Measurements from ENCODE around the gene KLF12. TPM values are rescaled to one million over a fixed set of nuclear protein-coding genes. Genes with fewer than 3 reads are reported as not detected.

Gene KLF12
- total RNA-seq, 1 experiment from 2014 or later: 14.0 TPM

- Mint-ChIP-seq H3K9me3 (ENCODE audit: unreplicated experiment) (no peaks in the 10 kb centered on the region), H3K36me3 (ENCODE audit: insufficient read depth, unreplicated experiment) (no peaks in the 10 kb centered on the region), H3K27ac (ENCODE audit: unreplicated experiment) (no peak overlapping the region), H3K27me3 (ENCODE audit: insufficient read depth, unreplicated experiment) (no peaks in the 10 kb centered on the region), H3K4me1 (ENCODE audit: low read depth, unreplicated experiment) (no peaks in the 10 kb centered on the region), H3K4me3 (ENCODE audit: unreplicated experiment) (no peak overlapping the region)
- ChIA-PET POLR2A (no interaction called here), CTCF (no interaction called here)
- intact Hi-C loops (cut with micrococcal nuclease; ENCODE audit: unreplicated experiment): no loop called here
- Histone ChIP-seq H3K4me1 (no peaks in the 10 kb centered on the region; the same call in 1 of the 2 replicates), H3K4me3 (ENCODE audit: low read depth, low read length) (no peak overlapping the region), H3K9me3 (no peaks in the 10 kb centered on the region), H3K36me3 (ENCODE audit: control insufficient read depth, insufficient read depth, low read length) (no peaks in the 10 kb centered on the region), H3K27me3 (replicated peaks; ENCODE audit: control insufficient read depth, insufficient read depth, low read length) (no peaks in the 10 kb centered on the region)
- no TSS peak for BruUV-seq (replicated peaks)
- no peak for TF ChIP-seq CTCF (IDR thresholded peaks at IDR 0.05; ENCODE audit: insufficient read depth in 1 of 2, low read depth in 1 of 2, low read length in 1 of 2, severe bottlenecking in 1 of 2, unreplicated experiment in 1 of 2)
- DNase-seq: no peak
Observed at GRCh38 chr13:74092711-74093110, 41.5 kb downstream of the KLF12 start.

- Mint-ChIP-seq H3K27me3 (ENCODE audit: insufficient read depth, unreplicated experiment) (no peaks in the 10 kb centered on the region), H3K4me3 (ENCODE audit: unreplicated experiment) (no peak overlapping the region), H3K9me3 (ENCODE audit: unreplicated experiment) (no peaks in the 10 kb centered on the region), H3K4me1 (ENCODE audit: low read depth, unreplicated experiment) (no peaks in the 10 kb centered on the region), H3K27ac (ENCODE audit: unreplicated experiment) (no peak overlapping the region), H3K36me3 (ENCODE audit: insufficient read depth, unreplicated experiment) (no peaks in the 10 kb centered on the region)
- no peaks in the 10 kb centered on the region for H3K27me3 ChIP-seq (replicated peaks; ENCODE audit: control insufficient read depth, insufficient read depth, low read length)
- no peak for DNase-seq
- no peak overlapping the region for H3K4me3 ChIP-seq (ENCODE audit: low read depth, low read length)
- H3K9me3 ChIP-seq: no peaks in the 10 kb centered on the region
- TF ChIP-seq CTCF (IDR thresholded peaks at IDR 0.05; ENCODE audit: insufficient read depth in 1 of 2, low read depth in 1 of 2, low read length in 1 of 2, severe bottlenecking in 1 of 2, unreplicated experiment in 1 of 2): no peak
- ChIA-PET CTCF (no interaction called here), POLR2A (no interaction called here)
- H3K36me3 ChIP-seq (ENCODE audit: control insufficient read depth, insufficient read depth, low read length): no peaks in the 10 kb centered on the region
- H3K4me1 ChIP-seq: no peaks in the 10 kb centered on the region
- intact Hi-C loops (cut with micrococcal nuclease; ENCODE audit: unreplicated experiment): no loop called here
- BruUV-seq (replicated peaks): no TSS peak
Observed at GRCh38 chr13:74090869-74091605, 43.2 kb downstream of the KLF12 start.

- POLR2A ChIA-PET: no interaction called here
- Mint-ChIP-seq H3K27me3 (ENCODE audit: insufficient read depth, unreplicated experiment) (no peaks in the 10 kb centered on the region), H3K4me1 (ENCODE audit: low read depth, unreplicated experiment) (no peaks in the 10 kb centered on the region), H3K27ac (ENCODE audit: unreplicated experiment) (no peak overlapping the region), H3K9me3 (ENCODE audit: unreplicated experiment) (no peaks in the 10 kb centered on the region), H3K36me3 (ENCODE audit: insufficient read depth, unreplicated experiment) (no peaks in the 10 kb centered on the region), H3K4me3 (ENCODE audit: unreplicated experiment) (no peak overlapping the region)
- H3K9me3 ChIP-seq: no peaks in the 10 kb centered on the region
- H3K27me3 ChIP-seq (replicated peaks; ENCODE audit: control insufficient read depth, insufficient read depth, low read length): no peaks in the 10 kb centered on the region
- BruUV-seq (replicated peaks): no TSS peak
- no peaks in the 10 kb centered on the region for H3K36me3 ChIP-seq (ENCODE audit: control insufficient read depth, insufficient read depth, low read length)
- DNase-seq: no peak
- no peak overlapping the region for H3K4me3 ChIP-seq (ENCODE audit: low read depth, low read length)
- no peak for TF ChIP-seq CTCF (IDR thresholded peaks at IDR 0.05; ENCODE audit: insufficient read depth in 1 of 2, low read depth in 1 of 2, low read length in 1 of 2, severe bottlenecking in 1 of 2, unreplicated experiment in 1 of 2)
- no peaks in the 10 kb centered on the region for H3K4me1 ChIP-seq
- intact Hi-C loops (cut with micrococcal nuclease; ENCODE audit: unreplicated experiment): no loop called here
- CTCF ChIA-PET: no interaction called here
Observed at GRCh38 chr13:74090397-74090796, 43.8 kb downstream of the KLF12 start.

Measured in Caco-2 (cell line).